MM.1S (cell line): Measurements from ENCODE around the gene PTPRF.

Source experiments
- CTCF ChIP-seq: fragments of 300-600 bp; sonication (generic); IDR thresholded peaks from 2 replicates; pipeline ENCODE4 v1.5.1; 2016; ENCODE audit warnings: antibody characterized with exemption, low read length, mixed read lengths
- EZH2 ChIP-seq: fragments of 300-600 bp; sonication (generic); optimal IDR thresholded peaks from 2 replicates; pipeline ENCODE3; 2017; ENCODE audit warnings: low read depth, mild to moderate bottlenecking, antibody characterized with exemption, low read length, mixed read lengths
- EZH2phosphoT487 ChIP-seq: fragments of 300-600 bp; sonication (generic); IDR thresholded peaks from 2 replicates; pipeline ENCODE4 v1.6.1; 2018; ENCODE audit warnings: antibody characterized with exemption, low read length

GRCh38 chr1:43636006-43636641 is 105.4 kb downstream of the PTPRF start:
- TF ChIP-seq CTCF (no peak), EZH2phosphoT487 (no peak), EZH2 (no peak)
